WERI-Rb-1 (cell line): ENCODE data around the gene GLRX5.

Source experiments
- DNase-seq: peaks from one replicate; pipeline ENCODE4 v3.0.0-alpha.2; 2020
- H3K27ac ChIP-seq: fragments of 250-450 bp; sonication (Bioruptor Pico); 2 replicates; pipeline ENCODE4 v1.5.1; 2020; ENCODE audit warnings: mild to moderate bottlenecking, moderate library complexity
- H3K27me3 ChIP-seq: fragments of 250-450 bp; sonication (Bioruptor Pico); 2 replicates; pipeline ENCODE4 v1.5.1; 2021; ENCODE audit warnings: mild to moderate bottlenecking, low read depth, moderate library complexity; ENCODE audit not compliant: insufficient read depth, severe bottlenecking
- H3K36me3 ChIP-seq: fragments of 250-450 bp; sonication (Bioruptor Pico); 2 replicates; pipeline ENCODE4 v1.5.1; 2020; ENCODE audit warnings: mild to moderate bottlenecking, moderate library complexity
- H3K4me3 ChIP-seq: 2 replicates; pipeline ENCODE4 v1.5.1; 2011; ENCODE audit warnings: low read depth, mild to moderate bottlenecking, control low read depth, low read length
- H3K9me3 ChIP-seq: fragments of 250-450 bp; sonication (Bioruptor Pico); 2 replicates; pipeline ENCODE4 v1.5.1; 2021; ENCODE audit warnings: mild to moderate bottlenecking, moderate library complexity; ENCODE audit not compliant: severe bottlenecking
- CTCF ChIP-seq: IDR thresholded peaks from 2 replicates; pipeline ENCODE4 v1.5.1; 2011; ENCODE audit warnings: low read depth, mild to moderate bottlenecking, control low read depth, inconsistent platforms, low read length

GLRX5 gene

GRCh38 chr14:95497561-95498011 is 37.3 kb upstream of the GLRX5 start:
- Histone ChIP-seq H3K27me3 (no peaks in the 10 kb centered on the region), H3K9me3 (no peaks in the 10 kb centered on the region), H3K27ac (peak overlapping the region; percentile 37), H3K36me3 (no peaks in the 10 kb centered on the region), H3K4me3 (peak overlapping the region; percentile 13; the same call in 1 of the 2 replicates)
- DNase-seq = peak; percentile 66
- TF ChIP-seq CTCF = no peak

GRCh38 chr14:95498622-95499353 is 36.1 kb upstream of the GLRX5 start:
- no peak overlapping the region for H3K27ac ChIP-seq
- H3K9me3 ChIP-seq = no peaks in the 10 kb centered on the region
- DNase-seq = no peak
- no peak for TF ChIP-seq CTCF
- H3K36me3 ChIP-seq = no peaks in the 10 kb centered on the region
- no peaks in the 10 kb centered on the region for H3K27me3 ChIP-seq
- no peak overlapping the region for H3K4me3 ChIP-seq

- TF ChIP-seq CTCF = no peak
- no peaks in the 10 kb centered on the region for H3K9me3 ChIP-seq
- no peak for DNase-seq
- no peaks in the 10 kb centered on the region for H3K27me3 ChIP-seq
- H3K36me3 ChIP-seq = no peaks in the 10 kb centered on the region
- H3K27ac ChIP-seq = no peak overlapping the region
- no peak overlapping the region for H3K4me3 ChIP-seq
Observed at GRCh38 chr14:95499354-95499750, 35.5 kb upstream of the GLRX5 start.

- no peak overlapping the region for H3K27ac ChIP-seq
- H3K36me3 ChIP-seq = no peaks in the 10 kb centered on the region
- no peak for TF ChIP-seq CTCF
- H3K27me3 ChIP-seq = no peaks in the 10 kb centered on the region
- H3K9me3 ChIP-seq = no peaks in the 10 kb centered on the region
- H3K4me3 ChIP-seq = no peak overlapping the region
- DNase-seq = no peak
Observed at GRCh38 chr14:95500201-95500681, 34.6 kb upstream of the GLRX5 start.

- H3K4me3 ChIP-seq = no peak overlapping the region
- H3K36me3 ChIP-seq = no peaks in the 10 kb centered on the region
- no peaks in the 10 kb centered on the region for H3K9me3 ChIP-seq
- TF ChIP-seq CTCF = no peak
- DNase-seq = no peak
- no peak overlapping the region for H3K27ac ChIP-seq
- H3K27me3 ChIP-seq = no peaks in the 10 kb centered on the region
Observed at GRCh38 chr14:95500772-95501401, 34.0 kb upstream of the GLRX5 start.
